ENCODE results near the gene USP15. TPM values are rescaled to one million over a fixed set of nuclear protein-coding genes. Genes with fewer than 3 reads are reported as not detected.
"Not testable (repeated sequence)": the region's sequence is repeated elsewhere in the genome, so short reads cannot be mapped to it uniquely, and the experiment has no call there.

The USP15 gene
- total RNA-seq, 4 donors from 2014 or later: 26.4 to 72.0 (median 63.8) TPM

GRCh38 chr12:62361048-62361447 lies 100.8 kb downstream of the USP15 start:
- TF ChIP-seq POLR2A (IDR thresholded peaks at IDR 0.05) (no peak), CTCF (IDR thresholded peaks at IDR 0.05) (no peak)
- WGBS, 2 donors: 88 to 96% methylated on average over 2 of the region's 2 CpGs
- Histone ChIP-seq H3K27me3 (no peaks in the 10 kb centered on the region), H3K27ac (no peak overlapping the region), H3K4me1 (no peaks in the 10 kb centered on the region), H3K9me3 (no peaks in the 10 kb centered on the region), H3K4me3 (no peak overlapping the region), H3K36me3 (peaks cover 0 to 71% (median 0%) of the 10 kb centered on the region in 3 donors)
- intact Hi-C loops (cut with DNase I): no loop called here
- DNase-seq: no peak

- no peaks in the 10 kb centered on the region for H3K27me3 ChIP-seq
- no peak overlapping the region for H3K27ac ChIP-seq
- DNase-seq: no peak
- H3K36me3 ChIP-seq: peaks cover 0 to 56% (median 0%) of the 10 kb centered on the region in 3 donors
- no peaks in the 10 kb centered on the region for H3K4me1 ChIP-seq
- H3K4me3 ChIP-seq: no peak overlapping the region
- H3K9me3 ChIP-seq: no peaks in the 10 kb centered on the region
- intact Hi-C loops (cut with DNase I): no loop called here
- TF ChIP-seq CTCF (IDR thresholded peaks at IDR 0.05) (no peak), POLR2A (IDR thresholded peaks at IDR 0.05) (no peak)
- WGBS, 2 donors: 90 to 94% methylated on average over 4 of the region's 4 CpGs
Measured at GRCh38 chr12:62363506-62363905, 103.3 kb downstream of the USP15 start.

- DNase-seq; H3K4me3 ChIP-seq; H3K27ac ChIP-seq; H3K4me1 ChIP-seq; intact Hi-C loops (cut with DNase I); H3K27me3 ChIP-seq; H3K9me3 ChIP-seq: not testable (repeated sequence)
- H3K36me3 ChIP-seq: peaks cover 0 to 52% (median 0%) of the 10 kb centered on the region in 3 donors
- WGBS, 2 donors: 92 to 100% methylated on average over 1 of the region's 1 CpG
Measured at GRCh38 chr12:62364697-62365096, 104.5 kb downstream of the USP15 start.

- H3K4me1 ChIP-seq; H3K27me3 ChIP-seq; DNase-seq; intact Hi-C loops (cut with DNase I); H3K9me3 ChIP-seq; H3K27ac ChIP-seq; H3K4me3 ChIP-seq: not testable (repeated sequence)
- WGBS, 2 donors: 100% methylated on average over 1 of the region's 1 CpG
- peaks cover 0 to 58% (median 0%) of the 10 kb centered on the region in 3 donors for H3K36me3 ChIP-seq
Measured at GRCh38 chr12:62365846-62366245, 105.6 kb downstream of the USP15 start.

GRCh38 chr12:62368430-62369223 lies 108.4 kb downstream of the USP15 start:
- DNase-seq; intact Hi-C loops (cut with DNase I); H3K4me3 ChIP-seq; H3K27ac ChIP-seq; H3K9me3 ChIP-seq; H3K27me3 ChIP-seq; H3K4me1 ChIP-seq: not testable (repeated sequence)
- H3K36me3 ChIP-seq: peaks cover 0 to 47% (median 0%) of the 10 kb centered on the region in 3 donors
- 92 to 97% methylated on average over 3 of the region's 3 CpGs for WGBS, 2 donors

- H3K4me3 ChIP-seq: no peak overlapping the region
- TF ChIP-seq CTCF (IDR thresholded peaks at IDR 0.05) (no peak), POLR2A (IDR thresholded peaks at IDR 0.05) (no peak)
- no peaks in the 10 kb centered on the region for H3K4me1 ChIP-seq
- DNase-seq: no peak
- no peaks in the 10 kb centered on the region for H3K9me3 ChIP-seq
- WGBS, 2 donors: 95 to 100% methylated on average over 3 of the region's 3 CpGs
- H3K27ac ChIP-seq: no peak overlapping the region
- no peaks in the 10 kb centered on the region for H3K27me3 ChIP-seq
- intact Hi-C loops (cut with DNase I): no loop called here
- H3K36me3 ChIP-seq: peaks cover 0 to 31% (median 0%) of the 10 kb centered on the region in 3 donors
Measured at GRCh38 chr12:62370189-62370588, 110.0 kb downstream of the USP15 start.
